Glomerular endothelial cell (primary cell): Measurements from ENCODE around the gene UNC93A. TPM values are rescaled to one million over a fixed set of nuclear protein-coding genes. Genes with fewer than 3 reads are reported as not detected.
"Not testable (repeated sequence)": the region's sequence is repeated elsewhere in the genome, so short reads cannot be mapped to it uniquely, and the experiment has no call there.

Experiments used
- DNase-seq: peaks from one replicate; pipeline ENCODE4 v3.0.0-alpha.2; 2011; ENCODE audit warnings: low read depth, low spot score; ENCODE audit errors: extremely low read depth
- total RNA-seq: library from RNA; depleted of rRNA; stranded (reverse); fragments of >200 nt; gene quantifications from 2 replicates; pipeline ENCODE4 v1.2.3, GENCODE V29; 2015

The UNC93A gene
- total RNA-seq = not detected in 2 replicates

DNA sequence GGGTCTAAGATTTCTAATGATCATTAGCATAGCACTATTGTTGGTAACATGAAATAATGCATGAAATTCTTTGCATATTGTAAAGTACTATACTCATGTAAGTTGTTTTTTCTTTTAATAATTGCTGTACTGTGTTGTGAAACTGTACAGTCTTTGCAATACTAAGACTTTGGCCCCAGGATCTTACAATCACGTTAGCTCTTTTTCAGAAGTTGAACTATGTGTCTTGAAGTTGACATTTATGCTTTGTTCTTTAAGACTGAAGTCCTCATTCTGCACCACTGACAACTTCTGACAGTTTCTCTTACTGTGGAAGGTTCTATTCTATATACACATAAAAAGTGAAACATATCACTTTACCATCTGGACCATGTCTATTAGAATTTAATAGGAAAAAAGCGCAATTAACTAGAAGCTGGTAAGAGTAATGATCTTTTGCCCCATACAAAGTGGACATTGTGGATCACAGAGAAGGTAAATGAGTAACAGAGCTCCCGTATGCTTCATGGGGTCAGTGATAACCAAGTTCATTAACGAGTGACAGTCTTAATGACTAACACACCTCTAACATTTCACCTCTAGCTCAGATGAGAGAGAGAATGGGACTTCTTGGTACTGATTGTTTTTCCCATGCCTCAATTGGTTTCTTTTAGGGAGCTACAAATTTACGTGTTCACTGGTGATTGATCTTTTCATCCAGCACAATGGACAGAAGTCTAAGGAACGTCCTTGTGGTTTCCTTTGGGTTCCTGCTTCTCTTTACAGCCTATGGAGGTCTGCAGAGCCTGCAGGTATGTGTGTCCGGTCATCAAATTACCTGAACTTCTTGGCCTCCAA is at the start of gene UNC93A:
TSS of gene UNC93A (plus strand) at position 530 of the 837 bp plus-strand sequence. CDS start at position 705, 175 bp downstream.
- DNase-seq = no peak

DNA sequence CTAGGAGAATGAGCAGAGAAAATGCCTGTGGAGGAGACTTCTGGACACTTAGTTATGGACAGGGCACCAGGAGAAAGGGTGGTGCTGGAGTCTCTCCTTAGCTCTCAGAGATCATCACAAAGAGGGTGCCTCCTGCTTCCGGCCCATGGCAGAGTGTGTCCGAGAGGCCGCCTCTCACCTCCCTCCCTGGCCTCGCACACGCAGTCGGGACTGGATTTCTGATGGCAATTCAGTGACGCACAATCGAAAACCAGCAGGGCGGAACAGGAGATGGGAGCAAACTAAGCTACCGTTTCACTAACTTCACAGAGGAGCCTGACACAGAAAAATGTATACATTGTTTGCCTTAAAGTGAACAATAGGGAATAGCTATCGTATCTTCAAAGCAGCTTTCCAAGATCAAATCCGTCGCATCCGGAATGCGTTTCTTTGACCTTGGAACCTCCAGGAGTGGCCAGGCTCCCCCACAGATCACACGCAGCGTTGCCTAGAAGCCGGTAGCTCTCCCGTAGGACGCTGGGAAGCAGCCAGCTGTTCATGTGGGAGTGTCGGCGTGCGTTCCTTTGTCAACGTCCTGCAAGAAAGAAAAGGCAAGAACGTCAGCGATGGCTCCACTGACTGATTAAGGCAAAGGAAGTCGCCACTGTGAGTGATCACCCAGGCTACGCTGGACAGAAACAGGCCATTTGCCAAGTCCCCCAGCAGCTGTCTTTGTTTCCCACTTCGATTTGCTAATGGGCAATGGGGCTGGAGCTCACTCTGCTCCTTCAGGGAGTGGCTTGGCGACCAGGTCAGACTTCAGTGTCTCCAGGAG is 49.6 kb upstream of the UNC93A start:
- DNase-seq = not testable (repeated sequence)

GRCh38 chr6:167242135-167242506 is 49.0 kb upstream of the UNC93A start:
- not testable (repeated sequence) for DNase-seq

- not testable (repeated sequence) for DNase-seq
These were observed 48.5 kb upstream of the UNC93A start for GRCh38 chr6:167242511-167243051.

GRCh38 chr6:167244064-167244960 is 46.8 kb upstream of the UNC93A start:
- DNase-seq = no peak

GRCh38 chr6:167244991-167245390 is 46.1 kb upstream of the UNC93A start:
- DNase-seq = no peak

- DNase-seq = no peak
These were observed 45.5 kb upstream of the UNC93A start for GRCh38 chr6:167245591-167245990.

- no peak for DNase-seq
These were observed 43.1 kb upstream of the UNC93A start for GRCh38 chr6:167247814-167248595.

DNA sequence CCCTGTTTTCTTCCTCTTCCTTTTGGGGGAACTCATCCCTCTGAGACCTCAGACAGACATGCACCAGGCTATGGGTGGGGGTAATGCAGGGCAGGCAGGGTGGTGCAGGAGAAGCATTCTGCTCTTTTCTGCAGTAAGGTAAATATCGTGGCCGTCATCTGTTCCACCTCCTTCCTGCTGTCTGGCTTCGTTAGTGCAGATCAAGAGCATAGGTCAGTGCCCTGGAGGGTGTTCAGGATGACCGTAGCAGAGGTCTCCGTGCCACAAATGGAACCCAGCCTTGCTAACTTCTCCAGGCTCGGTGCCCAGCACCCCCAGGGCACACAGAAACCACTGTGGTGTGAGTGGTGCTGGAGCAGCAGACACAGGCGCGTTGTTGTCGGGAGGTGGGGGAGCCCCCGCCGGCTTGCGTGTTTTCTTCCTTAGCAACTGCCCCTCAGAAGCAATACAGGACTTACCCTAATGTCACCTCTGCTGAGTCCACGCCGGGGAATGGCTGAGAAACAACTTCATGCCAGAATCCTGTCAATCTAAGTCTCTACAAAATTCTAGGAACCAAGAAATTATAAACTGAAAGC is 42.1 kb upstream of the UNC93A start:
- not testable (repeated sequence) for DNase-seq

DNA sequence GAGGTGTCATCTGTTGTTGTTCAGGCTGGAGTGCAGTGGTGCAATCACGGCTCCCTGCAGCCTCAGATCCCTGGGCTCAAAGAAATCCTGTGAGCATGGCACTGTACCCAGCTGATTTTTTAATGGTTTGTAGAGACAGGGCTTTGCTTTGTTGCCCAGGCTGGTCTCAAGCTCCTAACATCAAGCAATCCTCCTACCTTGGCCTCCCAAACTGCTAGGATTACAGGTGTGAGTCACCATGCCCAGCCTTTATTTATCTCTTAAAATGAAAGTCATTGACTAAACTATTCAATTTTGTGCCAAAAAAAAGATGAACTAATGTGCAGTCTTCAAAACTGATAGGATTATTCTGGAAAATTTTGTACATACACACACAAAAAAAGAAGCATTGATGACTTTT is 38.8 kb upstream of the UNC93A start:
- DNase-seq = no peak

DNA sequence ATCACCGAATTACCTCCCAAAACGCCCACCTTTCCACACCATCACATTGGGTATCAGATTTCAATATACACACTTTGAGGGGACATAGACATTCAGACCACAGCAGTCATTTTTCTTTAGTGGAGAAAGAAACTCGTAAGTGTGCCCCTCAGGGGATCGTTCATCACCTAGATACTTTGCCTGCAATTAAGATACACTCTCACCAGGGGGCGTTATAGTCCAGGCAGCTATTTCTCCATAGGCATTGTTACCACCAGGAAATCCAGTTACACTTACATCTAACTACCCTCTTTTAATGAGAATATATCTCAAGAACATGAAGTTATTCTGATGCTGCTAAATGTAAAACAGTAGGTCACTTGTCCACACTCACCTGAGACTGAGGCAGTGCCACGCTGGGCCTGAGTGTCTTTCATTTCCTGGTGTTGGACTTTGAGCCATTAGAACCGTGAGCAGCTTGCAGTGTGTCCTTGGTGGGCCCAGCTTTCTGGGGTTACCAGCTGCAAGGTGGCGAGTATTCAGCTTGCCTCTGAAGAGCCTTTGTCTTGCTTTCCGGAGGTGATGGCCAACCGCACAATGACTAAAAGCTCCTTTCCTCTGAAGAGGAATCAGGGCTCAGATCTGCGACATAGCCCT is 35.1 kb upstream of the UNC93A start:
- DNase-seq = no peak

- no peak for DNase-seq
These were observed 32.5 kb upstream of the UNC93A start for GRCh38 chr6:167258646-167259045.

GRCh38 chr6:167266057-167266829 is 24.9 kb upstream of the UNC93A start:
- DNase-seq = not testable (repeated sequence)

DNA sequence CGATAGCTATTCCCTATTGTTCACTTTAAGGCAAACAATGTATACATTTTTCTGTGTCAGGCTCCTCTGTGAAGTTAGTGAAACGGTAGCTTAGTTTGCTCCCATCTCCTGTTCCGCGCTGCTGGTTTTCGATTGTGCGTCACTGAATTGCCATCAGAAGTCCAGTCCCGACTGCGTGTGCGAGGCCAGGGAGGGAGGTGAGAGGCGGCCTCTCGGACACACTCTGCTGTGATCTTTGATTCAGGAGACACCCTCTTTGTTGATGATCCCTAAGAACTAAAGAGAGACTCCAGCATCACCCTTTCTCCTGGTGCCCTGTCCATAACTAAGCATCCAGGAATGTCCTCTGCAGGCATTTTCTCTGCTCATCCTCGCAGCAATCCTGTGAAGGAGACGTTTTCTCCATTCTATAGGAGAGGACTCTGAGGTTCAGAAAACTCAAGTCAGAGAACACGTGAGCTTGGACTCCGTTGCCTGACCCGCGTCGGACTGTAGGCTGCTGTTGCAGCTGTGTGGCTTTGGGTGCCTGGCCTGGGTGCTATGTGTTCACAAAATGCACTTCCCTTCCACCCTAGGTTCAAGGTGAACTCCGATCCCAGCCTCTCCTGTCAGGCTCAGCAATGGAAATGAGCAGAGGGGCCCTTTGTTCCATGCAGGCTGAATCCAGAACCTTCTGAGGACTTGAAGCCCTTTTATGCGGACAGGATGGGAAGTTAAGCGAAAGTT is 24.1 kb upstream of the UNC93A start:
- DNase-seq = no peak

GRCh38 chr6:167267556-167267898 is 23.6 kb upstream of the UNC93A start:
- not testable (repeated sequence) for DNase-seq

DNA sequence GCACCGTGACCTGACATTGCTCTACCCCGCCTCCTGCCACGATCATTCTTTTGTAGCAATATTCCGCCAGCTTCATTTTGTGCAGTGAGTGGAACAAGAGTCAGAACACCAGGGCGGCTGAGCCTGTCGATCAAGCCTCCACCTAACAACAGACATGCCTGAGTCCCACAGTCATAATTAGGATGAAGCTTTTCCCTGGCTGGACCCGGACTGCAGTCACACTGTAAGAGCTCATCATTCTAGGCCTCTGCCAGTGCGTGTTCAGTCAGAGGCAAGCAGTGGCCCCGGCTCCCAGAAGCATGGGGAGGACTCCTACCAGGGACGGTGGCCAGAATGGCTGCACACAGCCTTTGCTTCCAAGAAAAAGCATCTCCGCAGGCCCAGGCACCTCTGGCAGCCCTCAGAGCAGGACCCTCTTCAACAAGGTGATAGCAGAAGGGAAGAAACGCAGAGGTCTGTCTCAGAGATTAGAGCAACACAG is 23.2 kb upstream of the UNC93A start:
- DNase-seq = no peak

GRCh38 chr6:167268683-167269280 is 22.3 kb upstream of the UNC93A start:
- DNase-seq = no peak
